HG02885 (cell line): ENCODE results near the gene FBRS.
"Not testable (repeated sequence)": the region's sequence is repeated elsewhere in the genome, so short reads cannot be mapped to it uniquely, and the experiment has no call there.

Experiments
- ATAC-seq: cut with Tn5 transposase; IDR thresholded peaks from one replicate; pipeline ENCODE4 v1.9.1; 2021; ENCODE audit warnings: mild to moderate bottlenecking; ENCODE audit not compliant: unreplicated experiment, poor library complexity

FBRS gene

GRCh38 chr16:30657866-30658730, at the start of gene FBRS:
FBRS (plus strand) TSS chr16:30658431; CDS start chr16:30659519, 1,088 bp downstream.
- ATAC-seq, result peak; percentile 73

DNA sequence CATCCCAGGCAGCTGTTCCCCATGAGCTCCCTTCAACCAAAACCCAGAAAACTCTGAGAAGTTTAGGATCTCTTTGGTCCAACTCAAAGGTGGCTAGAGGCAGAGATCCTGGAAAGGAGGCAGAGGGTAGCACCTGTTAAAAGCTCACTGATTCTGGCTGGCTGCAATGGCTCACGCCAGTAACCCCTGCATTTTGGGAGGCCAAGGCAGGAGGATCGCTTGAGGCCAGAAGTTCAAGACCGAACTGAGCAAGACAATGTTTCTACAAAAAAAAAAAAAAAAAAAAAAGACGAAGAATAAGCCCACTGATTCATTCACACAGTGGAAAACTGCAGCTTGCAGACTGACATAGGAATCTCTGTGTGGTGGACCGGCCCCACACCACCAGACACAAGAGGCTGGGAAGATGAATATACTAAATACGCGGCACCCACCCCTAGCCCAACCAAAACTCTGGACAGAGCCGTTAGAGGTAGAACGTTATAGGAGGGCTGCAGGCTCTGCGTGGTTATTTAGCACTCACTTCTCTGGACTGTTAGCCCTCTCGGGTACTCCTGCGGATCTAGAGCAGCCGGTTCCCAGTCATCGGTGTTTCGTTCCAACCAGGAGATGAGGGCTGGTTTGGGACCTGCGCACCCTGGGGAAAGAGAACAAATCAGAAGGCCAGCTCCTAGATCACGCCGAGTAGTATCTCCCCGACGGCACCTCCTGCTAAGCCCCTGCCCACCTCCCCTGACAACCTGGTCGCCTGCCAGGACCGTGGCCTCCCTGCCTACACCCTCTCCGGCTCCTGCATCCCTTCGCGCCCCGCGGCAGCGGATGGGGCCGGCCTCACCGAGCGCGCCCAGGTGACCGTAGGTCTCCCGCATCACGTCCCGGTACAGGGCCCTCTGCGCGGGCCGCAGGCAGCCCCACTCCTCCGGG, 49.0 kb upstream of the FBRS start:
- ATAC-seq, result peak; percentile 31

DNA sequence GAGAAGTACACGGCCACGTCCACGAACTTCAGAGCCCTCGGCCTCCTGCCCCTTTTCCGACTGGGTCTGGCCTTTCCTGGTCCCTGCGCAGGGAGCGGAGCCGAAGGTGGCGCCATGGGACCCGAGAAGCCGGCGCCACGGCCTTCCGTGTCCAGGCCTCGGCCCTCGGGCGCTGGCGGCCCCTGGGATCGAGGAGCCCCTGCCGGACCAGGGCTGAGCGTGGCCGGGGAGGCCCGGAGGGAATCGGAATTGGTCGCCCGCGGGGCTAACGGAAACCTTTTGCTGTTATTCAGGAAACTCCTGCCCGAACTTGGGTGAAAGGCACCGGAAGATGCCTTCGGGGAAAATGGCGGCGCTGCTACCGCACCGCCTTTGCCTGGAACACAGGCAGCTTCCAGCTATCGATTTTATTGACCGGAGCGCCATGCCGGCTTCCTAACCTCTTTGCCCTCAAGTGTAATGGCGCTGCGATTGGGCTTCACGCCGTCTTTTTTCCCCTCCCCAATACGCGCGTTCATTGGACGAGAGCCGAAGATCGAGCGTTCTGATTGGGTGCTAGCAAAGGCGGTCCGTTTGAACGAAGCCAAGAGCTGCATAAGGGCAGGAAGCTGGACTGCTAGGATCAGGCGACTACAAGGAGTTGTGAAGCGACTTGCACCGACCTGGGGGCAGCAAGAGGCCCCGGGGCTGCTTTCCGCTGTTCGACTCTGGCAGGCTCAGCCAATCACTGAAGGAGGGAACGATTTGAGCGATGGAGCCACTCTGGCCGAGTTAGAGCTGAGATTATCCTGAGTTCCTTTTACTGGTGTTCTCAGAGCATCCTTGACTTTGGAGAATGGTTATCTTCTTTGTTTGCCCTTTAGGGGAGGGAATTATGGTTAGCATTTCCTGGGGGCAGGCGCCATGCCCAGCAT, 48.0 kb upstream of the FBRS start, which contains the start of gene ZNF689:
TSS of gene ZNF689 (minus strand) at position 464 of the 914 bp plus-strand sequence. CDS start at position 116, 348 bp downstream.
- ATAC-seq, result peak; percentile 93

- no peak for ATAC-seq
Observed at GRCh38 chr16:30615358-30616091, 42.7 kb upstream of the FBRS start.

GRCh38 chr16:30619202-30619601, 39.0 kb upstream of the FBRS start:
- ATAC-seq, result no peak

GRCh38 chr16:30619638-30620037, 38.6 kb upstream of the FBRS start:
- no peak for ATAC-seq

DNA sequence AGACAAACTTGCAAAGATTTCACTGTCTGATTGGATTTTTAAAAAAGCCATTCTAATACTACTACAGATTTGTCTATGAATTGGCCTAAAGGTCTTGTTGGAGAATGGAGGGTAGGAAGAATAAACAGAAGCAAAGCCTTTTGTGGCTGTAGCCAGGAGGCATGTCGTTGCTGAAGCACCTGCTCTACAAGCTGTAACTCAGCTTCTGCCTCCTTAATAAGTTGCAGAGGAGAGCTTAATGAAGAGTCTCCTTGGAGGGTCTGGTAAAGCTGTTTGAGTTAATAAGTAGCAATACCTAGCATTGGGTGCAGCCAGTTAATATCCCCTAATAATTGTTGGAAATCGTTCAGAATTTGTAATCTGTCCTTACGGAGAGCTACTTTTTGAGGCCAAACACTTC, 38.1 kb upstream of the FBRS start:
- no peak for ATAC-seq

DNA sequence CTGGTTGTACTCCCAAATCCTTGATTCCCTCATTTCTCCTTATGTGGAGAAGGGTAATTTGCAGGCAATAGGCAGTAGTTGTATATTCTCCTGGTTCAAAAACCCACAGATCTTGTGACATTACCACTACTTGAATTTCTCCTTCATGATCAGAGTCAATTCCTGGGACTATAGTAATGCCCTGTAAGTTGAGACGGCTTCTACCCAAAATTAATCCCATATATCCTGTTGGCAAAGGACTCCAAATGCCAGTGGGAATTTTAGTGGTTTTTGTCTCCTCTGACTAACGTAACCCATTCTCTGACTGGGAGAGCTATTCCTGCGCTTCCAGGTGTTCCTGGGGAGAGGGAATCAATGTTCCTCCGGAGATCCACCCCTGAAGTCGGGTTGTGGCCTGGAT, 36.5 kb upstream of the FBRS start:
- no peak for ATAC-seq

DNA sequence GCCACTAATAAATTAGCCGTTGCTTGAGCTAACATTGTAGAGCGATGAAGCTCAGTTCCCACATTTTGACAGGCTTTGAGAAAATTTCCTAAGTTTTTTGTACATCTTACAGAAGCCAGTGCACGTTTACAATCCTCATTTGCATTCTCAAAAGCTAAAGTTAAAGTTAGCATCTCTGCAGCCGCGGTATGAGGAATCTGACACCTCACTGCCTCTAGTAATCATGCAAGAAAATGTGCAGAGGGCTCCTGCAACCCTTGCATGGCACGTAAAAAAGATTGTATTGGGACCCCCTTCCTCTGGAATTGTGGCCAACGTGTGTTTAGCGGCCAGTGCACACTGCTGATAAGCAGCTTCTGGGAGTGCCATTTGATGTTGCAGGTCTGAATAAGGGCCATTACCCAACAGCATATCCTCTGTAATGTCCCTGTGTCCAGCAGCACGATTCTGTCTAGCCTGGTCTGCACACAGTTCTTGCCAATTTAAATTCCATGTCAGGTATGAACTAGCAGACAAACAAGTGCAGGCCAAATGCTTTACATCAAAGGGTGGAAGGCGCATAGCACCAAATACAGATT, 35.7 kb upstream of the FBRS start:
- ATAC-seq, result no peak

DNA sequence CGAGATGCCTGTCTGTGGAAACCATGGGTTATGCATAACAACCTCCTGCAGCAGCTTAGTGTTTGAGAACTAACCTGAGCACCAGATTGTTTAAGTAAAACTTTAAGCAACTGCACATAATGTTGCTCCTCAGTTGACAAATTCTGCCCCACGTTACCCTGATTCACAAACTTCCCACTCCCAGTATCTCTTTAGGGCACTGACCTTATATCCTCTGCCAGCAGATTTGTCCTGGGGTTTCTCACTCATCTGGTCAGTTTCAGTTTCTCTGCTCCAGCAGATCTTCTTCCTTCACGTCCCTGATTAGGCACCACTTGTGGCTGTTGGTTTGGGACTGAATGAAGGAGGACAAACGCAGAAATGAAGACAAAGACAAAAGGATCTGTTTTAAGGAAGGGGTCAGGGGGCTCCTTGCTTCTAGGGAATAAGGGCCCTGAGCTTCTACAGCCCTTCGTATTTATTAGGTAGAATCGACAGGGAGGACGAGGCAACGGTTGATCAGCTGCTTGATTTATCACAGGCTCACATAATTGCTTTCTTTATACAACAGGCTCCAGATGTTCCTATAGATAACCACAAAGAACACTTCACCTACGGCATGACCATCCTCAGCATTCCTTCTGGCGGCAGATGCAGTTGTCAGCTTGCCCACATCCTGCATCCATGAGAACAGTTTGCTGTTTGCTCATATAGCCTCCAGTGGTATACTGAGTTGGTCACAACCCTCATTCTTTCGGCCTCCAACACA, 34.5 kb upstream of the FBRS start:
- ATAC-seq, result no peak

DNA sequence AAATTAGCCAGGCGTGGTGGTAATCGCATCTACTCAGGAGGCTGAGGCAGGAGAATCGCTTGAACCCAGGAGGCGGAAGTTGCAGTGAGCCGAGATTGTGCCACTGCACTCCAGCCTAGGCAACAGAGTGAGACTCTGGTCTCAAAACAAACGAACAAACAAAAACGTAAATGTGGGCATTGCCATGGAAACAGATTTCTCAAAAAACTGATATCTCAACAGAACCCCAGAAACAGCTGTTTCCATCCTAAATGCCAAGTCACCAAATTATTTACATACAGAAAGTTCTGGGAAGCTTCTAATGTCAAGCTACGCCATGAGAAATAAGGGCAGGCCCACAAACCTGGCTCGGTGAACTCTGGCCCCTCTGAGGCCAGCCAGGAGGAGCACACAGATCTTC, 32.0 kb upstream of the FBRS start:
- no peak for ATAC-seq

GRCh38 chr16:30628628-30629540, 29.3 kb upstream of the FBRS start:
- peak; percentile 59 for ATAC-seq

- ATAC-seq, result not testable (repeated sequence)
Observed at GRCh38 chr16:30632454-30632853, 25.8 kb upstream of the FBRS start.

DNA sequence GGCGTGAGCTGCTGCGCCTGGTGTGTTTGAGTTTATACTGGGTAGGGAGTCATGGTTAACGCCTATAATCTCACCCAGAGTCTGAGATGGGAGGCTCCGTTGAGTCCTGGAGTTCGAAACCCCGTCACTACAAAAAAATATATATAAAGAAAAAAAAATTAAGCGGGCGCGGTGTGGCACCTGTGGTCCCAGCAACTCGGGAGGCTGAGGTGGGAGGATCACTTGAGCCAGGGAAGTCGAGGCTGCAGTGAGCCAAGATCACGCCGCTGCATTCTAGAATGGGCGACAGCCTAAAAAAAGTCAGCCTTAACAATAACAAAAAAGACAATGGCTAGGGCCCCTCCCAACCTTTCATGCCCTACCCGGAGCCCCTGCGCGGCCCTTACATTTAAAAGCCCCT, 24.7 kb upstream of the FBRS start:
- ATAC-seq, result no peak

GRCh38 chr16:30636599-30636998, 21.6 kb upstream of the FBRS start:
- ATAC-seq, result no peak

DNA sequence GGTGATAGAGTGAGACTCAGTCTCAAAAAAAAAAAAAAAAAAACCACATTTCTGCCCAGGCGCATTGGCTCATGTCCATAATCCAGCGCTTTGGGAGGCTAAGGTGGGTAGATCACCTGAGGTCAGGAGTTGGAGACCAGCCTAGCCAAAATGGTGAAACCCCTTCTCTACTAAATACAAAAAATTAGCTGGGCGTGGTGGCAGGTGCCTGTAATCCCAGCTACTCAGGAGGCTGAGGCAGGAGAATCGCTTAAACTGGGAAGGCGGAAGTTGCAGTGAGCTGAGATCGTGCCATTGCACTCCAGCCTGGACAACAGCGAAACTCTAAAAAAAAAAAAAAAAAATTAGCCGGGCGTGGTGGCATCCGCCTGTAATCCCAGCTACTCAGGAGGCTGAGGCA, 21.1 kb upstream of the FBRS start:
- ATAC-seq, result not testable (repeated sequence)

DNA sequence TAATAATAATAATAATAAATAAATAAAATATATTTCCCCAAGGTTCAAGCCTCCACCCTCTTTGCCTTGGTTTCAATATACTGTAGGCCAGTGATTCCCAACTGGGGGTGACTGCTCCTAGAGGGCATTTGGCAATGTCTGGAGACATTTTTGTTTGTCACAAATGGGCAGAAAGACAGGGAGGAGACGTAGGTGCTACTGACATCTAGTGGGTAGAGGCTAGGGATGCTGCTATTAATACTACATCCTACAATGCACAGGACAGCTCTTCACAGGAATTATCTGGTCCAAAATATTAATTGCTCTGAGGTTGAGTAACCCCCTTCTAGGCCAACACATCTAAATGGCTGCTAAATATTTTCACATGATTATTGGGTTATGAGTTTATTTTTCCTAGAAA, 20.3 kb upstream of the FBRS start:
- ATAC-seq, result no peak
